GM19372 (cell line): ENCODE measurements around the gene CDS2.

Experiments used
- ATAC-seq: cut with Tn5 transposase; IDR thresholded peaks from one replicate; pipeline ENCODE4 v1.9.1; 2021; ENCODE audit warnings: mild to moderate bottlenecking, low read depth, moderate library complexity; ENCODE audit not compliant: unreplicated experiment

Gene CDS2

DNA sequence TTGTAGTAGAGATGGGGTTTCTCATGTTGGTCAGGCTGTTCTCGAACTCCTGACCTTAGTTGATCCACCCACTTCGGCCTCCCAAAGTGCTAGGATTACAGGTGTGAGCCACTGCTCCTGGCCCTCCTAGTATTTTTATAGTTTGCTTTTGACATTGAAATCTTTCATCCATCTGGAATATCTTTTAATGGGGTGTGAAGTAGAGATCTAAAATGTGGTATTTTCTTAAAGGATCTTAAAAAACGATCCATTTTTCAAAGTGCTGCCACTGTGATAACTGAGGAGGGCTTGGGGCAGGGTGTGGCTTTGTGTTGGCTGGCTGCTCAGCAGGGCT lies 23.1 kb downstream of the CDS2 start:
- no peak for ATAC-seq

DNA sequence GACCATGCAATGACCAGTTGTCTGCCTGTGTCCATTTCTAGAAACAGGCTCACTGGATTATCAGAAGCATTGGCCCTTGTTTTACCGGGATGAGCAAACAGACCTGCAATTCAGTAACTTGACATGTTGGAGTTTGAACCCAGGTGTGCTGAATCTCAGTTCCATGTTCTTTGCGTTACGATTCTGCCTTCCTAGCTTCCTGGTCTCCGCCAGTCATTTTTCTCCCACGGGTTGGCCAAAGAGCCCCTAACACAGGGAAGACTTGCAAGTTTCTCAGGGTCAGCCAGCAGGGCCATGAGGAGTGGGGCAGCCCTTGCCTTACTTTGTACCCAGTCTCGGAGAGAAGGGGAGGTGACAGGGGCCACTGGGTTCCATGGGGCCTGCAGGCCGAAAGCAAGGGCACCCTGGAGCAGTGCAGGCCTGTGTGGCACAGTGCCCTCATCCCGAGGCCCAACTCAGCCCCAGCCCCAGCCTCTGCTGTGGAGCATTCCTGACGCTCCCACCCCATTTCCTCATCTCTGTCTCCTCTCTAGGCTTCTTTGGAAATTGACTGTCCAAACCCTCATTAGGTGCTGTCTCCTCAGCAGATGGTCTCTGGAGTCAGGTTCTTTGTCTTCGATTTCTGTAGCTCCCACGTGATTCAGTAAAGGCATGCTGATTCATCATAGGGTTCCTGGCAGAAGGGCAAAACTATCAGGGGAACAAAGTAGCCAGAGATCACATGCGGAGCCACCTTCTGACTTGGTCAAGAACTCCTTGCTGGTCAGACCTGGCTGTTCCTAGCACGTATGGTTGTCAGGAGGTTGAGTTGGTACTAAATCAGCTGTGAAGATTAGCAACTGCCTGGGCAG lies 23.6 kb downstream of the CDS2 start:
- ATAC-seq: no peak

DNA sequence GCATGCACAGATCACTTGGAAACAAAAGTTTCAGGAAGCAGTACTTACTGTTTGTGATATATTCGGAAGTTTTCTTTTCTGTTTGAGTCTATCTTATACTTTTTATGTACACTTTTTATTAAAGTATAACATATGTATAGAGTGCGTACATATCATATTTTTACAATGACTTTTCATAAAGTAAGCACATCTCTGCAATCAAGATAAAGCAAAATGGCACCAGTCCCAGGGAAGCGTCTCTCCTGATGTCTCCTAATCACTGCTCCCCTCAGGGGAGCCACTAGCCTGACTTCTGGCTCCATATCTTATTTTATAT lies 26.3 kb downstream of the CDS2 start:
- ATAC-seq: no peak

DNA sequence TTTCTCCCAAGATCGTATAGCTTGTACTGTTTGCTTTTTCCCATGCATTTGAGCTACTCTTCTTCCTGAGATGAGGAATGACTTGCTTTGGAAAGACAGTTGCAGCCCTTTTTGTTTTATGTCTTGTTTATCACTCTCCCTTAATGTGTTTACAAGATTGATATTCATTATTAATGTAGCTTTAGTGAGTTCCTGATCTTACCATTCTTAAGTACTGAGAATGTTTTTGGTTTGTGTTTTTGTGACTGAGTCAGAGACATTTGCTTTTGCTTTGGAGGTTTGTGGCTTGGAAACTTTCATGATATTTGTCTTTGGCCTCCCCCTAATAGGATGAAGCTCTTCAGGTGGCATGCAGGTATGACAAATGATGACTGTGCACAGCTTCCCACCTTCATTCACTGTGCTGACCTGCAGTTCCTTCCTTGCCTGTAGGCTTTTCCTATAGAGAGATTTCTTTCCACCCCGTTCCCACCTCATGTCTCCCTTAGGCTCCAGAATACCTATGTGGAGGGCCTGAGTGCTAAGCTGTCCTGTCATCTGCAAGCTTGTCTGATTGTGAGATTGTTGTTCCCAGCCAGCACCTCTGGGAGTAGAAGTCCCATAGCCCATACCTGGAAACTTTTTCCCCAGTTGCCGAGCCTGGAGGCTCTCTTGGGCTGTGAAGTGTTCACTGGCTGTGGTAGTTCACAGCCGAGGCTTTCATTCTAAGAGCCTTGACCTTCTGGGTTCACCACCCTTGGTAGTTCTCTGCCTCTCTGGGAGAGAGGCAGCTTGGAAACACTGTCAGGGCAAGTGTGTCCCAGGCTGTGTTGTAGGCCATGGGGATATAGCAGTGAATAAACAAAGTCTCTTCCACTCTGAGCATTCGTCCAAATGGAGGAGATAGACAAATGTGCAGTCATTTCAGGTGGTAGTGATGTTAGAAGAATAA lies 27.1 kb downstream of the CDS2 start:
- ATAC-seq: no peak

DNA sequence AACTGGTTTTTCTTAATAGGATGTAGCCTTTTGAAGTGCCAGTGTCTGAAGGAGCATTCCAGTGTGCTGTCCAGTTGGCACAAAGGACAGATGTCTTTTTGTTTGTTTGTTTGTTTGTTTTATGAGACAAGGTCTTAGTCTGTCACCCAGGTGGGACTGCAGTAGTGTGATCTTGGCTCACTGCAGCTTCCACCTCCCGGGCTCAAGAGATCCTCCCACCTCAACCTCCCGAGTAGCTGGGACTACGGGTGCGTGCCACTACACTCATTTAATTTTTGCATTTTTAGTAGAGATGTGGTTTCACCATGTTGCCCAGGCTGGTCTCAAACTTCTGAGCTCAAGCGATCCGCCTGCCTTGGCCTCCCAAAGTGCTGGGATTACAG lies 27.7 kb downstream of the CDS2 start:
- no peak for ATAC-seq

DNA sequence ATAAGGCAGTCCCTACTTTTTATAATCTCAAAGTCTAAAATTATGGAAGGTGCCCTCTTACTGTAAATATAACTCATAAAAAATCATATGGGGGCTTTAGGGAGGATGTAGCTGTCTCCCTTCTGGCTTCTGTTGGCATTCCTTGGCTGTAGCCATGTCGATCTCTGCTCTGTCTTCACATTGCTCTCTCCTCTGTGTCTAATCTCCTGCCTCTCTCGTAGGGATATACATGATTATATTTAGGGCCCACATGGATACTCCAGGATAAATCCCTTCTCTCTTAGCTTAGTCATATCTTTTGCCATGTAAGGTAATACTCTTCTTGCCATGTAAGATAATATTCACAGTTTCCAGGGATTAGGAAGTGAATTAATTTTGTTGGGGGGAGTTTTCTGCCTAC lies 28.6 kb downstream of the CDS2 start:
- no peak for ATAC-seq

DNA sequence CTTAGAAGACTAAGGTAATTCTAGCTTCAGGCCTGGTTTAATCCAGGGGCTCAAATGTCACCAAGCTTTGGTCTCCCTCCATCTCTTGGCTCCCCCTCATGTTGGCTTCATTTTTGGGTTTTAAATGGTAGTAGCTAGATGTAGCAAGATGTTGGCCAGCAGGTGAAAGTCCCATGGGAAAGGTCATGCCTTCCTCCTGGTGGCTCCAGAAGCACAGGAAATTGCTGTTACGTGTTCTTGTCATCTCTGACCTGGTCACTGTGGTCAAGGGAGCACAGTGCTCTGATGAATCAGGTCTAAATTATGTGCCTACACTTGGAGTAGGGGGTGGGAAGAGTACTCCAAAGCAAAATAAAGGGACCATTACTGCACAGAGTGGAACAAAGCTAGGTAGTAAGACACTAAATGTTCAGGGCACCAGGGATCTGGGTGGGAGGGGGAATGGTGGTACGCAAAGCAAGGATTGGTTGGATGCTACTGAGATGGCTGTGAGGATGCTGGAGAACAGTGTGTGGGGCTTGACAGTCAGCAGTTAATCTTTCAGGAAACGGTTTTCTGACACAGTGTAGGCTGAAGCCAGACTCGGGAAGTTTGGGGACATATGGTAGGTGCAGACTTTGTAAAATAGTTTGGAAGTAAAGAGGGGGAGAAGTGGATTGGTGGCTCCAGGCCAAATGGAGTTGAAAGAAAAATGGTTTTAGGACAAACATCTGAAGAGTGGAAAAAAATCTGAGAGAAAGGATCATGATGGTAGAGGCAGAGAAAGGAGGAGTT lies 30.1 kb downstream of the CDS2 start:
- no peak for ATAC-seq

DNA sequence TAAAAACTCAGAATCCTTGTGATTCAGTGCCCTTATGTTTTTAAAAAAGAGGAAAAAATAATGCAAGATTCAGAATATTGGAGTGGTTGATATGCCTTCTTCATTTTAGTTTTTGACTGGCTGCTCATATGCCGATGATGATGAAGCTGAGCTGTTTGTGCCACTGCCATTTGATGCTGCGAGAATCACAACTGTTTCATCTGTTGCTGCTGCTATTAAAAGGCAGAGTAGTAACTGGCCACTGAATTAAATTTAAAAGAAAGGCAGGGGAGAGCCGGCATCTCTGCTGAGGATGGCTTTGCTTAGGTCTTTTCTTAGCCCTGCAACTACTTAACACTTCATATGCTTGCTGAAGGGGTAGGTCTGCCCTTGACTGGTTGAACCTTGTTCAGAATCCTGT lies 33.1 kb downstream of the CDS2 start:
- no peak for ATAC-seq

DNA sequence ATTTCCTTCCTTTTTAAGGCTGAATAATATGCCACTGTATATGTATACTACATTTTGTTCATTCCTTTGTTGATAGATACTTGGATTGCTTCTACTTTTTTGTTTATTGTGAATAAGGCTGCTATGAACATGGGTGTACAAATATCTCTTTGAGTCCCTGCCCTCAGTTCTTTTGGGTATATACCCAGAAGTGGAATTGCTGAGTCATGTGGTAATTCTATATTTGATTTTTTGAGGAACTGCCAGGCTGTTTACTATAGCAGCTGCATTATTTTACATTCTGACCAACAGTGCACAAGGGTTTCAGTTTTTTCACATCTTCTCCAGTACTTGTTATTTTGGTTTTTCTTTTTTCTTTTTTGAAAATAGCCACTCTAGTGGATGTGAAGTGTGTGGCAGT lies 34.1 kb downstream of the CDS2 start:
- ATAC-seq: no peak

DNA sequence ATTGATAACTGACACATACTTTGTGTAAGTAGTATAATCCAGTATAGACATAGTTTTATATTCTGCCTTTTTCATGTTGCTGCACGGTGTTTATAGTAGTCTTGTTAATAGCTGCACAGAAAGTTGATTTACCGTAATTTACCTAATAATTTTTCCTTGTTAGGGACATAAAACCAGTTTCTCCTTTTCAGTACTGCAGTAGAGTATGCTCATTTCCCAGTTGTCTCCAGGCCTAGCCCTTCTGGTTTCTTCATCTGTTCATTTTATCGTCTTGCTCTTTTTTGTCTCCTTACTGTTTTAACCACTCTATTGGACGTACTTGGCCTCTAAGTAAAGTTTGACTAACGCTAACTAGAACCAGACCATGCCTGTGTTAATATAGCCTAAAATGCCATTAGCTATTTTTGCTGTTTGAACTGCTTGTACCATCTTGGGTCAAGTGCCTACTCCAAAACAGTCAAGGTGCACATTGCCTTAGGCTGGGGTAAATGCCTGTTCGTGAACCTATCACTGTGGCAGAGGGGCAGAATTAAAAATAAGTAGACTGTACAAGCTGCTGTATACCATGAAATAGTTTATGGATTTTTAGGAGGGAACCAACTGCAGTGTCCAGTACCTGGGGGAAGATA lies 34.8 kb downstream of the CDS2 start:
- ATAC-seq: no peak

DNA sequence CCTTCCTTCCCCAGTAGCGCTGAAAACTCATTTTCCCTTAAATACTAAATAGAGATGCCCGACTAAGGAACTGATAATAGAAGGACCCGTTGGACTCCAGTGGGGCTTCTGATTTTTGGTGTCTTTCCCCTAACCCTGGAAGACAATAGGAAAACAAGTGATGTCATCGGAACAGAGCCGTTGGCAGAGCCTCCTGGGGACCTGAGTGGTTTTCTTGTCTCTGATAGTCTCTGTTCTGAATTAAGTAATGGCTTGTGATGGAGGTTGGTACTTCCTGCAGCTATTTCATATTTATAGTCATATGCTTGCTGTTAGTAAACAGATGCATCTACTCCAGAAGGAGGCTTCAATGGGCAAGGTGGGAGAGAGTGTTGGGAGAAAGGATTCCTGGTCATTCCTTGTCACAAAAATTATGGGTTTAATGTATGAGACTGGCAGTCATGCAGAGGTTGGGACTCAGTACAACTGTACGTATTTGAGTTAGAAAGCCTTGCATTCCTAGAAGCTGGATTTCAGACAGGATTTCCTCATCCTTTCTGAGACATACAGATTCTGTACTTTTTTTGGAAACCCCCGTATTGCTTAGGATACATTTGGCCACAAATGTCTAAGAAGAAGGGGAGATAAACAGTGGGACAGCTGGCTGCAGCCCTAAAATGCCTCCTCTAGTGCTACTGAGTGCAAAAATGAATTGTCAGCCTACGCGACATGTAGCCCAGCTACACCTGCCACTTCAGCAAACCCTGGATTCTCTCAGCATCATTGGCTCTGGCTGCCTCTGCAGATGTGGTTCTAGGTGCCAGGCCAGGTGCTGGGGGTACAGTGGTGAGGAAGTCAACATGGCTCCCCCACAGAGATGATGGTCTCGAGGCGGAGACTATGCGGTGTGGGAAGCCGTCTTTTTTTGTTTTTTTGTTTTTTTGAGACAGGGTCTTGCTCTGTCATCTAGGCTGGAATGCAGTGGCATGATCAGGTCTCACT lies 38.1 kb downstream of the CDS2 start:
- ATAC-seq: no peak

DNA sequence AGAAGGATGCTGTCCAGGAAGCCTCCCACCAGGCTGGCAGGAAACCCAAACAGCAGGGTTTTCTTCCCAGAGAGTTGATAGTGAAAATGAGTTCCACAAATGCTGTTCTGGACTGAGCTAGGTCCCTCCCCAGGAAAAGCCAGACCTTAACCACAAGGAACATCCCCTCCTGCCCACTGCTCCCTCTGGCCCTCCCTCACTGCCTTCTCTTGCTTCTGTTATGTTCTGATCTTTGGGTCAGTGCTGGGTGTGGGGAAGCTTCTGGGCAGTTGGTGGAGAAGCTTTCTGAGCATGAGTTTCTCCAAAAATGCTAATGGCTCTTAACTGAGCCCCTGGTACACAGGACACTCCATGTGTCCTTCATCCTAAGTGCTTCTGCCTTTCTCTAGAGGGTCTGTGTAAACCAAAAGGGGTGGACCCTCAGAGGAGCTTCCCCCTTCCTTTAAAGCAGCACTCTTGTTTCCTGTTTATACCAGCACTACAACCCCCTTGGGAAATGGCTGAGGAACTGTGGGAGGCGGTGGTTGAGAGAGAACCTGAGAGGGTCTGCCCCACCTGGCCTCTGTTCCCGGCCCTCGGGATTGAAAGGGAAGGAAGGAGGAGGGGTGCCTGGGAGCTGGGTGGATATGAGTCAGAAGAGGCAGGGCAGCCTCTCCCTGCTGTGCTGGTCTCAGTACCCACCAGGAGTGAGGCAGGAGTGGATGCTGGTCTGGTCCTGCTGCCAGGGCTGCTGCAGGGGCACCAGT lies 42.0 kb downstream of the CDS2 start:
- ATAC-seq: no peak

DNA sequence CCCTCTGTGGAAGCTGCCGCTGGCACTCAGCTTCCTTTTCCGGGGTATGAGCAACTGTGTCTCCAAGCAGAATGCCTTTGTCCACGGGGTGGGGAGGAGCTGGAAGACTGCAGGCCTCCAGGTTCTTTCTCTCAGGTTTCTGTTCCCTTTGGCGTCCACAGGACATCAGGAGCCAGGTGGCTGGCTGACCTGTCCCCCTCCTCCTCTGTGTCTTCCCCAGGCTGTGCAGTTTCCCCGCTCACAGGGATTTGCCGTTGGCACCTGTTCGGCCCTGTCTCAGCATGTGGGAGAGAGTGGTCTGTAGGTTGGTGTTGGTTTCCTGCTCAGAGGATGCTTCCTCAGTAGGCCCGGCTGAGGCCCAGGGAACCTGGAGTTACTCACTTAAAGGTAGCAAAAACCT lies 43.5 kb downstream of the CDS2 start:
- no peak for ATAC-seq

DNA sequence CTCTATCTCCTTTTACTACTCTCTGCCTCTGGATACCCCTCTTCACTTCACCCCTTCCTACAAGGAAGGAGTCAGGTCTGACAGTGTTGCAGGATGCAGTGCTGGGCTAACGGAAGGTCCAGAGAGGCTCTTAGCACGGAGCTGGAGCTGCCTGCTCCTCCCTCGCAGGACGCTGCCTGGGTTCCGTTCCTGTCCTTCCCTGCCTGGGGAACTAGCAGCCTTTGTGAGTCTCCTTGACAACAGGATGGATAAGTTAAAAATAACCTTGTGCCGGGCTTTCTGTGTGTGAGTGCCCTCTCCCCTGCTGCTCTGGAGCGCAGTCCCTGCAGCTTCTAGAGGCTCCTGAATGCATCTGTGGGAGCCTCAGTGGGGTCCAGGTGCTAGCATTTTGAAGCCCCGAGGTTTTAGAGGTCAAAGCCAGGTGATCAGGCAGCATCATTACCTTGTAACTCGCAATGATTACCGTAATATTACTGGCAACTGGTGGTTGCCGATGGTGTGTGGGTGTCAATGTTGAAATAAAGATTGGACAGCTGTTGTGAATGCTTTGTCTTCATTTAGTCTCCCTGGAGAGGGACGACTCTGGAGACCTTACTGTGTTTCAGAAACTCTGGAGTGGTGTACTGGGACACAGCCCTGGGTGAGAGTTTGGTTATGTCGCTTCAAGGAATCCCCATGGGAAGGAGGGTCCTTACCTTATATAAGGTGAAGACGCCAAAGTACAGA lies 44.4 kb downstream of the CDS2 start:
- no peak for ATAC-seq

DNA sequence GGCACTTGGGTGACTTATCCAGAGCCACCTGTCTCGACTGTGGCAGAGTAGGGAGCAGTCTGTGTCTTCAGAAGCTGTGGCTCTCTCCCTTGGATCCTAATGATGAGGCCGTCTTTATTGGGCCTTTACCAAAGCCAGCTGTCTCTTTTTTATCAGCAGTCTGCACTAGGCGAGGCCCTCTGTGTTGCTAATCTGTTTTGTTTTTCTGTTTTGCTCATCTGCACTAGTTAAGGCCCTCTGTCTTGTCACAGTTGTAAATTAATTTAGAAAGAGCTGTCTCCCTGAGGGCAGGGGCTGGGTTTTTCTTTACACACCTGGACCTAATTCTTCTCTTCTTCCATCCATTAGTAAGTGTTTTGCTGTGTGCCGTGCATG lies 45.0 kb downstream of the CDS2 start:
- no peak for ATAC-seq

DNA sequence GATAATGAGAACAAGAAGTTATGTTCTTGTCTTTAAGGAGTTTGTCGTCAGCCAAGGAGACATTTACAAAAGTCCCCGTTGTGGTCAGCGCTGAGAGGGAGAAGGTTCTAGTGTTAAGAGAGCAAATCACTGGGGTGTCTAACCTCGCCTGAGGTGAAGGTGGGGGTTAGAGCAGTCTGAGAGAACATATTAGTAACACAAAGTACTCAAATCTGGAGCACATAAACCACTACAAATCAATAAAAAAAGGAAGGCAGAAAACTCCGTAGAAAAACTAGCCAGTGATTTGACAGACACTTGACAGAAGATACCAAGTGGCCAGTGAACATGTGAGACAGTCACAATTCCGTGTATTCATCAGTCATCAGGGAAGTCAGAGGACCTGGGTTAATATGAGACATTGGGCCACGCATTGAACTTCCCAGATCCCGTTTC lies 45.4 kb downstream of the CDS2 start:
- no peak for ATAC-seq

DNA sequence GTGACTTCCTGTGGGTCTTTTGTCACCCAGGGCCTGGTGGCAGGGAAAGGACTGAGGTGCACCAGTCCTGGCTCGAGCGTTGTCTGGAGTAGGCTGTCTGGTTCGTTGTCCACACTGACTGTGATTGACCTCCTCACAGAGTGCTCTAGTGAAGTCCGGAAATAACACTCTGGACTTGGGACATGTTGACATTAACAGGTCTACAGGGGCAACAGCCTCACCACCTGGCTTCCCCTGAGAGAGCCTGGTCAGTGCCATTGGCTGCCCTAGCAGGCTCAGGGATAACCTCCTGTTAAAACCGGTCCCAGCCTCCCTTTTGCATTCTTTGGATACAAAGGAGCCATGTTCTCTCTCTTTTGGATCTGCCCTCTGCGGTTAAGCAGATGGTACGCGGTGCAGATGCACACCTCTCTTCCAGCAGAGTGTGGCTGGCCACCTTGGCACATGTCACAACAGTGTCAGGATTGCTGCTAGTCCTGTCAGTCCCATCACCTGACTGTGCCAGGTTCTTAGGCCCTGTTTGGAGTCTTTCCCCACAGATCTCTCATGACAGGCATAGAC lies 46.2 kb downstream of the CDS2 start:
- no peak for ATAC-seq

DNA sequence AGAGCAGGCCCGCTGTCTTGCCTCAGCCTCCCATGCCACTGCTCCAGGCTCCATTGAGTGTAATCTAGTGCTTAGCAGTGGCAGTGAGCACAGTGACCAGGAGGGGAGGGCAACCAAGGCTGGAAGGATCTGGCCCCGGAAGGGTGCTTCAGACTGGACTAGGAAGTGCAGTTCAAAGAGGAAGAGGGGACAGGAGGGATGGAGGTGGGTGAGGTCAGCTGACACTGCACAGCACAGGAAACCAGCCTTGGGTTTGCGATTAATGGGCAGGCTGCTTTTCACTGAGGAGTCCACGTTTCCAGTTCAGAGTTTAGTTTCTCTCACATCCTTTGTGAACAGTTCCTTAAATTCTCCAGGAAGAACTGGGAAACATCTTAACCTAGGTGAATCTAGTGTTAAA lies 46.9 kb downstream of the CDS2 start:
- no peak for ATAC-seq
